Mucosa of gallbladder (tissue), 1 donor: Measurements from ENCODE around the gene GCNA. TPM values are rescaled to one million over a fixed set of nuclear protein-coding genes. Genes with fewer than 3 reads are reported as not detected.
"Not testable (repeated sequence)": the region's sequence is repeated elsewhere in the genome, so short reads cannot be mapped to it uniquely, and the experiment has no call there.

Source experiments
- DNase-seq: peaks from one replicate; pipeline ENCODE4 v3.0.0-alpha.2; 2020; ENCODE audit warnings: low spot score
- total RNA-seq: library from RNA; stranded (reverse); gene quantifications from one replicate; pipeline ENCODE4 v1.2.1, GENCODE V29; 2021
- donor health status: DM: no; HTN: no; CAD: no.

GCNA gene
- total RNA-seq, 1 donor from 2014 or later: 2.0 TPM

GRCh38 chrX:71559773-71560172, 18.5 kb upstream of the GCNA start:
- DNase-seq: not testable (repeated sequence)

GRCh38 chrX:71563921-71564320, 14.3 kb upstream of the GCNA start:
- no peak for DNase-seq

GRCh38 chrX:71565474-71566041, 12.7 kb upstream of the GCNA start:
- no peak for DNase-seq

- not testable (repeated sequence) for DNase-seq
Measured at GRCh38 chrX:71571390-71571789, 6.8 kb upstream of the GCNA start.

GRCh38 chrX:71573590-71573989, 4.6 kb upstream of the GCNA start:
- no peak for DNase-seq

GRCh38 chrX:71577682-71578081, 555 bp upstream of the GCNA start:
- no peak for DNase-seq

GRCh38 chrX:71579136-71579989, 1.1 kb downstream of the GCNA start:
- no peak for DNase-seq

- no peak for DNase-seq
Measured at GRCh38 chrX:71579990-71580380, 1.7 kb downstream of the GCNA start.

GRCh38 chrX:71581210-71581609, 3.0 kb downstream of the GCNA start:
- no peak for DNase-seq

GRCh38 chrX:71586929-71587328, 8.7 kb downstream of the GCNA start:
- no peak for DNase-seq

- not testable (repeated sequence) for DNase-seq
Measured at GRCh38 chrX:71593210-71593609, 15.0 kb downstream of the GCNA start.

- no peak for DNase-seq
Measured at GRCh38 chrX:71599965-71600364, 21.7 kb downstream of the GCNA start.

- DNase-seq: no peak
Measured at GRCh38 chrX:71603618-71604017, 25.4 kb downstream of the GCNA start.

GRCh38 chrX:71604141-71604540, 25.9 kb downstream of the GCNA start:
- DNase-seq: no peak

- DNase-seq: no peak
Measured at GRCh38 chrX:71604796-71605568, 26.7 kb downstream of the GCNA start.

GRCh38 chrX:71606536-71607216, 28.4 kb downstream of the GCNA start:
- no peak for DNase-seq

GRCh38 chrX:71607488-71607887, 29.3 kb downstream of the GCNA start:
- DNase-seq: no peak

- no peak for DNase-seq
Measured at GRCh38 chrX:71609095-71609750, 31.0 kb downstream of the GCNA start.

GRCh38 chrX:71611736-71612135, 33.5 kb downstream of the GCNA start:
- DNase-seq: not testable (repeated sequence)

- DNase-seq: no peak
Measured at GRCh38 chrX:71612256-71612655, 34.0 kb downstream of the GCNA start.

GRCh38 chrX:71615056-71615455, 36.8 kb downstream of the GCNA start:
- no peak for DNase-seq

- DNase-seq: no peak
Measured at GRCh38 chrX:71615954-71616353, 37.7 kb downstream of the GCNA start.
